Forelimb muscle (tissue), 1 donor: ENCODE data around the gene SKIC8. TPM values are rescaled to one million over a fixed set of nuclear protein-coding genes. Genes with fewer than 3 reads are reported as not detected.

Experiments used
- DNase-seq: peaks from one replicate; pipeline ENCODE4 v3.0.0-alpha.2; 2013; ENCODE audit warnings: low read depth
- polyA plus RNA-seq: library from polyadenylated mRNA; unstranded; fragments of 120-200 nt; gene quantifications from one replicate; pipeline ENCODE4 v1.2.1, GENCODE V29; 2013; ENCODE audit not compliant: insufficient read length

SKIC8 gene
- polyA plus RNA-seq, 1 donor: 55.7 TPM

DNA sequence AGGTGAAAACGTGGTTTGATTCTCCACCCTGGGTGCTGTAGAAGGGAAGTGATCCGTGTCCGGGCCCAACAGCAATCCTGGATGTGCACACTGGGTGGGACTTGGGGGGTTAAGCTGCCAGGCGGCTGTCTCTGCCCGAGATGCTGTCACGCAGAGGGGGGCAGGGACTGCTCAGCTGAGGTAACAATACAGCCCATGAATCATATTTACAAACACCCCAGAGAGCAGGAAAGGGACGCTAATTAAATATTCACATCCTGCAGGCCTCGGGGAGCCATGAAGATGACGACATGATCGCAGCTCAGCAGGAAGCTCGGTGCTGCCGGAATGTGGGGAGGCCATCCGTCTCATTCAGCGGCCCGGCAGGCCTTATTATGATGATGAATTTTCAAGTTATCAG lies 22.8 kb upstream of the SKIC8 start:
- DNase-seq: no peak

DNA sequence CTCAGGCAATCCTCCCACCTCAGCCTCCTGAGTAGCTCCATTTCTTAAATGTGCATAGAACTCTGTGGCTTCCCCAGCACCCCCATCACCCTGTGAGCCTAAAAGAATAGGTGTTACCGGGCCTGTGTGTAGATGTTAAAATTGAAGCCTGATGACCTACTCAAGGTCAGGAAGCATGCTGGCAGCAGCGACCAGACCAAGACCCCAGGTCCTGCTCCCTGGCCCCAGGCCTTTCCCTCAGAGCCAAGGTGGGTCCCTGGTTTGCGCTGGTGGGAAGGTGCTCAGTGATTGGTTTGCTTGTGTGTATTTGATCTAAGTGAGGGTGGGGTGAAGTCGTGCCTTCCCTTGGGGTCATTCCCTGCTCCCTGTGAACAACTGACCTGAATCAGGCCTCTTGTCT lies 22.4 kb upstream of the SKIC8 start:
- DNase-seq: no peak

DNA sequence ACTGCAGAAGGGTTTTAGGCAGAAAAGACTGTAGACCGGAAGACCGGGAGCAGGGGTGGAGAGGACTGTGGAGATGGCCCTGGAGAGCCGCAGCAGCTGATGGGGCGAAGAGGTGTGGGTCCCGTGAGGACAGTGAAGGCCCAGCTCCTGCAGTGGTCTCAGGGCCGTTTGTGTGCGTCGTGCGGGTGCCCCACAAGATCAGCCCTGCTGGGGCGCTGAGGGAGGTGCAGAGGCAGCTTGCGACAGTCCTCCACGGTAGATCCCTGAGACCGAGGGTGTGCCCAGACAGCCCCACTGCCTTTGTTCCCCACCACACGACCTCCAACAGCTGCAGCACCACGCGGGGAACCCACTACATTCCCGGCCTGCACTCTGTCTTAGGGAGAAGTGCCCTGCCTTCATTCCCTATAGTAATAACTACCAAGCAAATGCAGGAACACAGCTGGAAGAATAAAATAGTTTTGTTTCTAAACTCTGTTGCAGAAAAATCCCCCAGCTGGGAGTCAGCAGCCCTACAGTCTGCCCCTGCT lies 21.7 kb upstream of the SKIC8 start:
- DNase-seq: no peak

DNA sequence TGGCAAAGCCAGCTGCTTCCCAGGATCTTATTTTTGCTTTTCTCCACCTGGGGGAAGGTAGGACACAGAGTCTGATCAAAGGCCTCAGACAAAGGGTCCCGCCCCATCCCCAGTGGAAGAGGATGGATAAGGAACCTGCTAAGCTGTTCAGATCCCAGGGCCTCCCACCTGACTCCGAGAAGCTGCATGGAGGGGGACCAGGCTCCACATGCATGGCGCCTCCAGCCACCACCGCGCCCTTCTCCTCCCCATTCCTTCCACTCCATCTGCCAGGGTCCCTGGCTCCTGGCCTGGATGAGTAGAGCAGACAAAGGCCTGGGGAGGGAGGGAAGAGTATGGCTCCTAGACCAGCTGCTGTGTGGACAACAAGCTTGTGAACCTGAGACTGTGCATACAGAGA lies 20.8 kb upstream of the SKIC8 start:
- DNase-seq: no peak

DNA sequence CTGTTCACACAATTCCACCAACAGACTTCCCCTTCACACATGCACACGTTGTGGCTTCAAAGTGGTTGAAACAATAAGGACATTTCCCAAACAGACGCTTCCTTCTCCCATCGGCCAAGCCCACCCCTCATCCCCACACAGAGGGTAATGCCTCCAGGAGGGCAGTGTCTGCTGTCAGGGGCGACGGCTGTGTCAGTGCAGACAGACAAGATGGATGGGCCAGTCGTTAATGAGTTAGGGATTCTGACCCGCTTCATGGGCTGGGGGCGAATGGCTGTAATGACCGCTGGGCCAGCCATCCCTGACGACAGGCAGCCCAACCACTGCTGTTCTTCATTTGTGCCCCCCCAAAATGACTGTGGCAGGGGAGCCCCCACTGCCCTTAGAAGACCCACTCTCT lies 20.2 kb upstream of the SKIC8 start:
- DNase-seq: no peak

DNA sequence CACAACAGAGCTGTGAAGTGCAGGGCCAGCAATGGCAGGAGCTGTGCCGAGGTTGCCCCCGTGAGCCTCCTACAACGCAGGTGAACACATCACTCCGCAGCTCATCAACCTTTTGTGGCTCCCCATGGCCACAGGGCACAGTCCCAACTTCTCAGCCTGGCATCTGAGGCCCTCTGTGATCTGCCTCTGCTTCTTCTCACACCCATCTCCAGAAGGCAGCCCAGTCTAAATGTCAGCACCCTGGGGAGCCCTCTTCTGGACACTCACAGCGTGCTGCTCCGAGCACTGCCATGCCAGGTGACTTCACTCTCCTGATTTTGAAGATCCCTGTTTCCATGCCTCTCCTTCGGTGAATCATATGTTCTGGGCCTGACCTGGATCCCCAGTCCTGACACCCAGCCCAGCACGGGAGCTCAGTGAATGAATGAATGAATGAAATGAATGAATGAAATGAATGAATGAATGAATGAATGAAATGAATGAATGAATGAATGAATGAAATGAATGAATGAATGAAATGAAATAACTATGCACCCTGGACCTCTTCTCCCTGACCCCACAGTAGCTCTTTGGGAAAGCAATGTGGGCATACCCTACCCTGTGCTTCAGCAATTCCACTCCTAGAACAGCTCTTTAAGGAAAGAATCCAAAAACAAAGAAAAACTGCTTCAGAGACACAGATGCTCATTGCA lies 17.9 kb upstream of the SKIC8 start:
- DNase-seq: no peak

DNA sequence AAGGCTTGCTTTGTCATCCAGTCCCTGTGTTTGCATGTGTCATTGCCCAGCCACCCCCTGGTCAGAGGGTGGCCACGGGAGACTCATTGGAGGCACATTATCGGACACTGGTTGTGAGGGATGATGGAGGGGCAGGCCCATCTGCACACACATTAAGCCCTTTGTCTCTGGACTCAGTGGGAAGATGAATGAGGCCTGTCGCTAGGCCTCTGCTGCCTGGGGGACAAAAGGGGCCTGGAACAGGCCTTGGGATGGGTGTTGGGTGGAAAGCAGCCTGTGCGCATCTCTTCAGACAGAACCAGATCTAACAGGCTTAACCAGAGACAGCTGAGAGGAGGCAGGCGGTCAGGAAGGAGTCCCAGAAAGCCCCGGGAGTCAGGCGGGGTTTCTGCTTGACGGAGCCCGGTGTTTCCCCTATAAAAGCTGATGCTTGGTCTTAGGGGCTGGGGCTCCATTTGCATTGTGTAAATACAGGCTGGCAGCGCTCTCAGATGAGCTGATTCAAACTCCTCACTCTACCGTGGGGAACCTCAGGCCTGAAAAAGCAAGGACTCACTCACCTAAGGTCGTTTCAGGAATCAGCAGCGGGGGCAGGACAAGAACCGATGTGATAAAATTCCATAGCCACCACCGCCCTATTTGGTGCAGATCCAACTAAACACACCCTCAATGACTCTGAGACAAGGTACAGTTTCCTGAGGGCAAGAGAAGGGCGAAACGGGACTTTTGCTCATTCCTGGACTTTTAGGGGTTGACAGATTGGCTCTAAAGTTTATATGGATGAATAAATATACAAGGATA lies 17.1 kb upstream of the SKIC8 start:
- DNase-seq: no peak

DNA sequence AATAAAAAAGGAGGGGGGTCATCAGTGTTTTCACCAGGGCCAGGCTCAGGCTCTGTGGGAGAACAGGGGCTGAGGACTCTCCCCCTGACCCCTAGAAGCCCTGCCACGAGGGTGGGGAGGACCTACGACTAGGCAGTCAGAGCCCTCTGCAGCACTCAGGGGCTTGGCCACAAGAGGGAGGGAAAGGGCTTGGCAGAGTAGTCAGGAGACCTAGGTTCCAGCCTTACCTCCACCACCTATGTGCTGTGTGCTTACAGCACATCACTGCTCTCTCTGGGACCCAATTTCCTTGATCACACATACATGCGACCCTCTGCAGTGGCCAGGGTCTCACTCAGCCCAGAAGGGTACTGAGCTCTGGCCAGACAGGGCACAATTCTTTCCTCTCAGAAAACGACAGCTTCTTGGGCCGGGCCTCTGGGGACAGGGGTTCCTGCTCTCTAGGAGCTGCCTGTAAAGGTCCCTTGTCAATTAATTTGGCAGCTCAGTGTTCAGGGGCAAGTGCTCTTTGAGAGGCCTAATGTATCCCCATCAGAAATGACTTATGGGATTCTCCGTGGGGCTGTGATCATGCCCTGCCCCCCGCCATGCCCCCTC lies 16.4 kb upstream of the SKIC8 start:
- DNase-seq: no peak

DNA sequence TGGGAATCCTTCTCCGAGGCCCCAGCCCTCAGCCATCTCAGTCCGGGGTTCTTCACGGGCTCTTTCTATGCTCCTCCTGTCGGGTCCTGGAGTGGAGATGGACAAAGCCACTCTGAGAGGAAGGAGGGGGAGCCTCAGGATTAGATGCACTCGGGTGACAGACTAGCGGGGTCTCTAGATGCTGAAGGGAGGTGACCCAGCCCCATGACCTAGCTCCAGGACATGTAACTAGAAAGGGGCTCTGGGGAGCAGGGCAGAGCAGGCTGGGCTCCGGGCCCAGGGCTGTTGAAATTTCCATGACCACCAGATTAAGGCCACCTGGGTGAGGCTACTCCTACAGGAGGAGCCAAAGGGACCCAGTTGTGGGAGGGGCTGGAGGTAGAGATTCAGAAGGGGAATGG lies 14.8 kb upstream of the SKIC8 start:
- no peak for DNase-seq

DNA sequence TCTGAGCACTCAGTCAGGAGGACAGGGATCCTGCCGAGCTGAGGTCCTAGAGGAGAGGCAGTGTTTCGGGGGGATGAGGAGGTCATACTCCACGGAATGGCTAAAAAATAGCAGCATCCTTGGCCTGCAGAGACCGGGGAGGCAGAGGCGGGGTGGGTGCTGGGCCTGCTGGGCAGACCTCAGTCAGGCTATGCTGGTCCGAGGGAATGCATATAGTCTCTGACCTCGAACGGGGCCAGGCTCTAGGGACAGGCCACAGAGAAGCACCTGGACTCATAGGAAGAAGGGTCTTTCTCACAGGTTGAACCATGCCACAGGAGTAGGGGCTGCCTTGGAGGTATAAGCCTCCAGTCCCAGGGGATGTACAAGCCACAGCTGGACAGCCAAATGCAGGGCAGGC lies 14.0 kb upstream of the SKIC8 start:
- no peak for DNase-seq

DNA sequence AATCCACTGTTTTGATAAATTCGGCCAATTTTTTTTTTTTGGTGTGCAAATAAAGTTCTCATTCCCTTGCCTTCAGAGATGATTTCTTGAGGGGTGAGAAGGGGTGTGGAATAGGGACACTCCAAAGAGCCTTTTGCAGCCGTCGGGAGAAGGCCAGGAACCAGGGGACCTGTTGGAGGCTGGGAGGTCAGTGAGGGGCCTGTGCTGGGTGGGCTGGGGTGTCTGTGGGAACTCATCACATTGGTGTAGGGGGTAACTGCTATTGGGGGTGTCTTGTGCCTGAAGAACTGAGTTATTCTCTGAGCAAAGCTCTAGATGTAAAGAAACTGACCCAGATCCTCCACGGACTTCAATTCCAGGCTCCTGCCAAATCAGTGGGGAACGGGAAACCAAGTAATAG lies 13.5 kb upstream of the SKIC8 start:
- DNase-seq: no peak

DNA sequence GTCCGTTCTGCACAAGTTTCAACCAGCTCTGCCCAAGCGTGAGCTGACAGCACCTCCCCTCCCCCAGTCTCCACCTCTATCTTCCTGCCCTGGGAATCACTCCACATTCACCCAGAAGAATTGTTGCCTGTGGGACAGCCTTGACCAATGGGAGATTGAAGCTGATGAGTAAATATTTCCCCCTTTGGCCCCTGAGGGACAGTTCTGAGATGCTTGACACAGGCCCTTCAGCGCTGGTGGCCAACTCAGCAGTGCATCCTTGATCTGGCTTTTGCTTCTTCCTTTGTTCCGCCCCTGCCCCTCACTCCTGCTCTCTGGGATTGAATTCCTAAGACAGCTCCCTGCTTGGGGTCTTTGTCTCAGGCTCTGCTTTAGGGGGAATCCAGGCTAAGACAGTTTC lies 13.1 kb upstream of the SKIC8 start:
- DNase-seq: no peak

DNA sequence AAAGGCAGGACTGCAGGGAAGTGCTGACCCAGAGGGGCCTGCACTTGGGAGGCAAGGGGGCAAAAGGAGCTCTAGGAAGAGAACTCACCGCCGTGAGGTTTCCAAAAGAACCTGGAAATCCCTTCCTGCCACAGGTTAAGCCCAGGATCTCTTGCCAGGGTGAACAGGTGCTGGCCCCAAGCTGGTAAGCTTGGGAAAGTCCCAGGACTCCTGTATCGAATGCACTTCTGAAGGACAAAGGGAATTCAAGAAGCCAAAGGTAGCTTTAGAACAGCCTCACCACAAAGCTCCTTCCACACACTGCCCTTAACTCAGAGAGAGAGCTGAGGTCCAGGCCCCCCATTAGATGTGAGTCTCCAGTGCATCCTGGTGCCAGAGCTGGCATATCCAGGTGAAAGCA lies 11.9 kb upstream of the SKIC8 start:
- no peak for DNase-seq

DNA sequence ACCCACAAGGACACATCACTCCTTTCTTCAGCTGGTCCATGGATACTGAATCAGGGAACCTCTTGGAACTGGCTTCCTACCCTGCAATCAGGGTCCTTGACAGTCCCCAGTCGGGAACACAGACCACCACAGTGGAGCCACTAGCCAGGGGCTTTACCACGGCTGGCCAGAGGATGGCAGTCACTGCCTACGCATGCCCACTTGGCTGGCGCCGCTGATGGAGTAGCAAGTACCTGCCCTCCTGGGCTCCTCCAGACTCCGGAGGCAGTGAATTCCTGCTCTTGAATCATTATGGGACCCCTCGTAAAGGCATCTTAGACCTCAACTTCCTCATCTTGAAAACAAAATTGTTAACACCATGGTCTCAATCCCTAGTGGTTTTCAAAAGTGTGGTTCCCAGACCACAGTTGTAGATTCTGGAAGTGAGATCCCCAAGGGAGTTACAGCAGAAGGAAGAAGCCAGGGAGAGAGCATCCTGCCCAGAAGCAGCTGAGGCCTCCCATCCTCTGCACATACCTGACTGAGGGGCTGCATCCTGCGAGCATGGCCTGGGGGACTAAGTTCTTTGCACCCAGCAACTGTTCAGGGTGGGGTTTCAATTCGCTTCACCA lies 9.1 kb upstream of the SKIC8 start:
- no peak for DNase-seq

DNA sequence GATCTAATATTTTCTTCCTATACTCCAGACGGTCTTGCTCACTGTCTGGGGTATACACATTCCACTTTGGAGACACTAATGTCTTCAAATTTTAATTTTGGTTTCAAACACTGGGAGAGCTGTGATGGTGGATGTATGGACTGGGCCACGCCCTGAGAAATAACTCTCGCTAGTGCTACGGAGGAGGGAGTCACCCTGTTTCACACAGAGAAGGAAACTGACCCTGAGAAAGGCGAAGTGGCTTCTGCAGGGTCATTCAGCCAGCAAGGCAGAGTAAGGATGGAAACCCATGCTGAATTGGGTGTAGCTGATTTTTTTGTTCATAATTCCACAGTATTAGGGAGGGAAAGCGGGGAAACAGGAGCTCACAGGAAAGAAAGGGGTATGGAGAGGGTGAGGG lies 8.6 kb upstream of the SKIC8 start:
- no peak for DNase-seq

DNA sequence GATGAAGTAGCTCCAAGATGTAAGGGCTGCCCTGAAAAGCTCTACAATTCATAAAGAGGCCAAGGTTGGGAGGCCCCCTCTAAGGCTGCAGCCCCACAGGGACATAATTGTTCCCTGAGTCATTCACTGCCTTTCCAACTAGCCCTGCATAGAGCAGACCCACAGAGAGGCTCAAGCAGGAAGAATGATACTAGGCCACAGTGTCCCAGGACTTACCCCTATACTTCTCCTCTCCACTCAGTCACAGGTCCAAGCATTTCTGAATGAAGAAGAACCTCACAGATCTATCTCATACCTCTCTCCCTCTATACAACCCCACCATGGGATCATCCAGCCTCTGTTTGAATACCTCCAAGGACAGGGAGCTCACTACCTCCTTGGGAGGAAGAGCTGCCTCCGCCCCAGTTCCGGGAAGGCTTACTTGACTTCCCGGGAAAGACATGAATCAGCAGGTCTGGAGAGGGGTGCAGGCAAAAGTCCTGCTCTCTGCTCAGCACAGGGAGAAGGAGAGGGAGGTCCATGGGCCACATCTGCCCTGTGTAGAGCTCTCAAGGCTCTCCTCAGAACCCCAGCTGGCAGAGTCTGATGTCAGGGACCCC lies 6.9 kb upstream of the SKIC8 start:
- DNase-seq: no peak

DNA sequence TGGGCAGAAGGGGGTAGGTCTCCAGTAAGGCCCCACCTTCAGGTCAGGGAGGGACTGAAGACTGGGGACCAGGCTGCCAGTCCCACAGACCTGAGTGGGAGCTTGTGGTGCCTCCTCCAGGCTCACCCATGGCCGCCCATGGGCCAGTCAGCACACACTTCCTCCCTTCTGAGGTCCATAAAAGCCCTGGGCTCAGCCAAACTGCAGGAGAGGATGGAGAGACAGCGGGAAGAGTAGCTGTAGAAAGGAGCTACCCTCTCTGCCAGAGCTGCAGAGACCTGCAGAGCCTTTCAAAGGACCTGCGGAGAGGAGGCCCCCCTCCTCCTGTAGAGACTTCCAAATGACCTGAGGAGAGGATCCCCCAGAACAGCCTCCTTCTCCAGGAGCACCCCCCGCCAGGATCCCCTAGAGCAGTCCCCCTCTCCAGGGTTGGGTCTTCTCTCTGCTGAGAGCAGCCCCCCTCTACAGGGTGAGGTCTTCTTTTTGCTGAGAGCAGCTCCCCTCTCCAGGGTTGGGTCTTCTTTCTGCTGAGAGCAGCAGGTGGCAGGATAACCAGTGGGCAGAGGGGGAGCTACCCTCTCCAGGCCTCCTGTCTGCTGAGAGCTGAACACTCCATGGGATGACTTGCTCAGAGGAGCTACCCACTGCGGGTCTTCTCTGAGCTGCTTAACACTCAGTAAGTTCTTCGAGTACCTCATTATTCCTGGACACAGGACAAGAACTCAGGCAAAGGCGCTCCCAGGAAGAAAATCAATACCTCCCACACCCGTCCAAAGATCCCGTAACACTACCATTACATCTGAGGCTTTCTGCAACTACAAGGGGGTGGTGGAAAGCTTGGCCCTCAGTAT lies 5.0 kb upstream of the SKIC8 start:
- no peak for DNase-seq

DNA sequence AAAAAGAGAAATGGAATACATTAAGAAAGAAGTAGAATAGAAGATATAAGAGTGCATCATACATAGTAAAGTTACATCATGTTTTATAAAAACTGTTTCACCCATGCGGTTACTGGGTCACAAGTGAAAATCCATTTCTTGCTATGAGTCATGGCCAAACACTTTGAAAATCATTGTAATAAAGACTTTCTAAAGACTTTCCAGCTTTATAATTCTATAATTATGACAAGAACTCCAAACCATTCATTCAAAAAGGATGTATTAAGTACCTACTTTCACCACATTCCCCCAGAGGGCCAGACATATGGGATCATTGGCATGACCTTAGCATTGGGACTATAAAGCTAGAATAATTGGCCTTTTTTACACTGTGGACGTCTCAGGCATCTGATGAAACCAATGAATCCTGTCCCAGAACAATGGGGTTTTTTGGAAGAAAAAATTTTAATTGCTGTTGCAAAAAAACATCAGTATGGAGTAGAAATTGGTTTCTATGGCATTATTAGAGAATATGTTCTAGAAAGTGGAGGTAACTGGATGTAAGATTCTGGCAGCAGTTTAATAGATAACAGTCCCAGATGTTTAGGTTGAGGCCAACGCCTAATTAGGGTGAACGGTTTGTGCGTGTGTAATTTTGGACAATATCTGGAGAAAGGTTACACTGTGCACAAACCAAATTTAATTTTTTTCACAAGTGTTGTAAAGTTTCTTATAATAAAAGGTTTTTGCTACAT lies 3.3 kb upstream of the SKIC8 start:
- no peak for DNase-seq

DNA sequence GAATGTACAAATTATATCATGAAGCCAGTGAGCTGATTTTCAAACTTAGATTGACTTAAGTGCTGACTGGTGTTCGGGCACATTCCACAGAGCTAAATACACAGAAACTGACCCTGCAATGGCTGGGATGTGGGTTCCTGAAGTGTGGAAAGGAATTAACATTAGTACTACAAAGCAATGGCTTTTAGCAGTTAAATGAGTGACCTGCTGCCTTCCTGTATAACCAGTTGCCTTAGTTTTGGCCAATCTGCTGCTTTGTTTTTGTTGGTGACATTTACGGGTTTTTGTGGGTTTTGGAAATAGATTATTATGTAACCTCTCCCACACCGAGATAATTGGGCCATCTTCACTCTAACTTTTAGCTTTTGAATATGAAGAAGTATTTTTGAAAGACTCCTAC lies 2.4 kb upstream of the SKIC8 start:
- DNase-seq: no peak

DNA sequence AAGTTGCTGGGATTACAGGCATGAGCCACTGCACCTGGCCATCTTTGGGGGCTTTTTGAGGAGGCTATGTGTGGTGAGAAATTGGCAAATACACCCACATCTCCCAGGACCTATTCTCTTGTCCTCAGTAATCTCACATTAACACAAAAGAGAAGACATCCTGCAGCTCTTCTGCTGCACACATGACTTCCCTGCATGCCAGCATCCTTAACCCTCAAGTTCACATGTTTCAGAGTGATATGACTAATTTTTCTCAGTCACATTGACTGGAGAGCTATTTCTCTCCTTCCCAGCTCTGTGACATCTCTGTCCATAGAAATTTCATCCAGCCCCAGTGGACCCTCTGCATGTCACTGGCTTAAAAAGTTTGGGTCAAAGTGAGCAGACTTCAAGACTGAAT lies 1.9 kb upstream of the SKIC8 start:
- DNase-seq: no peak
